T-helper 9 cell (primary cell): Measurements from ENCODE around the gene CYSTM1.
"Not testable (repeated sequence)": the region's sequence is repeated elsewhere in the genome, so short reads cannot be mapped to it uniquely, and the experiment has no call there.

Experiments
- DNase-seq: peaks from one replicate; pipeline ENCODE4 v3.0.0-alpha.2; 2020

Gene CYSTM1

GRCh38 chr5:140151144-140152021 is 23.6 kb upstream of the CYSTM1 start:
- no peak for DNase-seq

DNA sequence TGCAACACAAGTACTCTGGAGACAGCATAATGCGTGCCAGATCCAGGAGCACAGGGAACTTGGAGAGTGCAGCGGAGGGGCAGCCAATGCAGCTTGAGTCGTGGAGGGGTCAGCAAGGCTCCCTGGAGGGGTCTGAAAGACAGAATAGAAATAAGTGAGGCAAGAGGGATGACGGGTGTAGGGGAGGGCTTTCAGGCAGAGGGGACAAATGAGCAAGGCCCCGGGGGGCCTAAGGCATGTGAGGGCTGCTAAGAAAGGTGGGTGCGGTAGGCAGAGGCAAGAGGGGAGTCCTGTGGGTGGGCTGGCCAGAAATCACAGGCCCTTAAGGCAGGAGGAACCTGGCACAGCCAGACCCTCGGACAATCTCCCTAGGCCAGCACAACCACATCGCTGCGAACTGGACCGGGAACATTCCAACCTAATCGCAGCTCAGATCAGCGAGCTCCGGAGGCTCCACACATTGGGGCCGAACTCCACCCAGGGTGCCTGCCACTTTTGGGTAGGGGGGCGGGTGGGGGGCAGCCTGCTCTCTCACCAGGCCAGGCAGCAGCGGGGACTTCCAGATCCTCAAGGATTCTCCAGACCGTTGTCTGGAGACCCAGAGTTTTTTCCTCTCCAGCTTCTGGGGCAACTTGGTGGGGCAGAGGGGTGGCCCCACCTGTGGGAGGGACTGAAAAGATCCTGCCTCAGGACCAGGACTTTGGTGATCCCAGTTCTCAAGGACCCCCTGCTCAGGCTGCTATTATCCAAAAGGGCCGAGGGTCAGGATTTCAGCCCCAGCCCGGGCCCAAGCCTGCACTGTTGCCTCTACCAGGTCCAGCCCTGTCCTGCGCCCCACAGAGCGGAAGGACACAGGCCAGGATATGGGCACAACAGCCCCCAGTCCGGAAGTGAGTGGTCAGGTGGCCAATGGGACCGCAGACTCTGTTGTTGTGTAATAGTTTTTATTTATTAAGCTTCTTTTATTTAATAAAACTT is 22.7 kb upstream of the CYSTM1 start:
- DNase-seq, result no peak

- no peak for DNase-seq
Measured at GRCh38 chr5:140153255-140153654, 21.7 kb upstream of the CYSTM1 start.

DNA sequence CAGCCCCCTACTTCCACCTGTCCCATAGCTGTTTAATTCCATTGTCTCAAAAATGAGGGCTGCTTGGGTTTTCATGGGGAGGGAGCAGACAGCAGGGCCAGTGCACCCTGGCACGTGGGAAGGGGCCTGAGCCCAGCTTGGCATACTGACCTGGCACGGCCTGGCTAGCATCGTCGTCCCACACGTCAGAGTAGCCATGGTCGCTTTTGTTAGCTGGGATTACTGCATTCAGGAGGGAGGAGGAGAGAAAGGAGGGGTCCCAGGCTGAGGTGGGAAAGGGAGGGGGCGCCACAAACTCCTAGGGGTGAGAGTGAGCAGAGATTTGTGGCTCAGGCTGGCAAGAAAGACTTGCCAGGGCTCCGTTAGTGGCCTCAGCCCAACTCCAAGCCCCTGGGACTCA is 21.1 kb upstream of the CYSTM1 start:
- DNase-seq, result no peak

GRCh38 chr5:140154710-140155381 is 20.1 kb upstream of the CYSTM1 start:
- DNase-seq, result not testable (repeated sequence)

- DNase-seq, result peak; percentile 86
Measured at GRCh38 chr5:140157032-140157781, 17.8 kb upstream of the CYSTM1 start.

DNA sequence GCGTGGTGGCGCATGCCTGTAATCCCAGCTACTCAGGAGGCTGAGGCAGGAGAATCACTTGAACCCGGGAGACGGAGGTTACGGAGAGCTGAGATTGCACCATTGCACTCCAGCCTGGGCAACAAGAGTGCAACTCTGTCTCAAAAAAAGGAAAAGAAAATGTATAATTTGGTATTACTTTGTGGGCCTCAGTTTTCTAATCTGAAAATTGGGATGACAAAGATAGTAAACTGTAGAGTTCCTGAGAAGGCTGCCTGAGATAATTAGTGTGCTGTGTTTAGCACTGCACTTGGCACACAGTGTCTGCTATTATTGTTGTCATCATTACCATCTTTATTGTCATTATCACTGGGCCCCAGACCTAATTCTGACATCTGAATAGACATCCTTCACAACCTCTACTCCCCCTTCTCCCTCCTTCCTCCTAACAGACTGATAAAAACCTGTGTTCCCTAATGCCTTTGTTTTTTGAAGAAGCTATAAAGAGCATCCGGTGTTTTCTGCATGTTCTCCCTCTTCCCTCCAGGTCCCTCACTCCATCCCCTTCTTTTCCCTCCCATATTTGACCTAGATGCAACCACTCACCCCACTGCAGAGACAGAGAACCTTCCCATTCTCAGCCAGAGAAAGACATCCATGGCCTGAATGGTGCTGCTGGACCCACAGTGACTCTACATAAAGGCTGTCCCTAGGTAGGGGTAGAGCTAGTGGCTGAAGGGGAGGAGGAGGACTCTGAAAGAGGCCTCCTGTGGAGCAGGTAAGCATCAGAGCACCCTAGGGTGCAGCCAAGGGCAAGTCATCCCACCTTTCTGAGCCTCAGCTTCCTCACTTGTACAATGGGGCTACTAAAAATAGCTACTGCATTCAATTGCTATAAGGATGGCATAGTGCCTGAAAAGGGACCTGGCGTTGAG is 15.7 kb upstream of the CYSTM1 start:
- no peak for DNase-seq

DNA sequence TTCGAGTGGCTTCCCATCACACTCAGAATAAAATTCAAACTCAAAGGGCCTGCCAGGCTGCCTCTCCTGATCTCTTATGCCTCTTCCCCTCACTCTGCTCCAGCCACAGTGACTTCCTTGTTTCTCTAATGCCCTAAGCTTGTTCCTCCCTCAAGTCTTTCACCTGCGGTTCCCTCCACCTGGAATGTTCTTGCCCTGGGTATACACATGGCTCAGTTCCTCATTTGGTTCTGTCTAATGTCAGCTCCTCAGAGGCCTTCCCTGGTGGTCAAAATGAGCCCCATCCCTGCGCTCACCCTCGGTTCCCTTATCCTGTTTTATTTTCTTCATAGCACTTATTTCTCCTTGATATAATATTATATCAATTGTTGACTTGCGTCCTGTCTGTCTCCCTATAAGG is 12.7 kb upstream of the CYSTM1 start:
- no peak for DNase-seq

- no peak for DNase-seq
Measured at GRCh38 chr5:140162781-140163180, 12.2 kb upstream of the CYSTM1 start.

DNA sequence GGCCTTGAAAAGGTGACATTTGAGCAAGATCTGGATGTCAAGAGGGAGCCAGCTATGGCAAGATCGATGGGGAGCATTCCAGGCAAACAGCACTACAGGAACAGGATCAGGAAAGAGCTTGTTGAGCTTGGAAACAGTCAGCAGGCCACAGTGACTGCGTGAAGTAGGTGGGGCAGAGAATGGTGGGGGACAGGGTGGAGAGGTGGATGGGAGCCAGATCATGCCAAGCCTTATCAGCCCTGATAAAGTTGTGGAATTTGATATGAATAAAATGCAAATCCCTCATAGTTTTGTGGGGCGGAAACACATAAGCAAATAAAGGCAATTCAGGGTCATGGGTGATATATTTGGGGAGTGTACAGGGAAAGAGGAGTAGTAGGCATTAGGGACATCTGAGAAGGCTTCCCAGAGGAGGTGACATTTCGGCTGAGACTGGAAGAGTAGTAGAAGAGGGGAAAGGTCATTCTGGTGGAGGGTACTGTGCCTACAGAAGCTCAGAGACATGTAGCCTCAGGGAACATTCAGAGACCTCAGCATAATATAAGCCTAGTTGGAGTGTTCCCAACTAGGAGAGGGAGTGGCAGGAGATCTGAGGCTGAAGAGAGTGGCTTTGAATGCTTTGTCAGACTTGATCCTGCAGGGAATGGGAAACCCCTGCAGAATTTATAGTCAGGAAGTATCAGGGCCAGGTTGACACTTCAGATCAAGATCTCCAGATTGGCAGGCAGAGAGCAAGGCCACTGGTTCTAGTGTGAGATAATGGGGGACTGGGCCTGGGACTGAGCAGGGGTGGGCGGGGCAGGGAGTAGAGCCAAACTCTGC is 9.7 kb upstream of the CYSTM1 start:
- DNase-seq, result no peak

GRCh38 chr5:140165923-140166270 is 9.1 kb upstream of the CYSTM1 start:
- DNase-seq, result no peak

DNA sequence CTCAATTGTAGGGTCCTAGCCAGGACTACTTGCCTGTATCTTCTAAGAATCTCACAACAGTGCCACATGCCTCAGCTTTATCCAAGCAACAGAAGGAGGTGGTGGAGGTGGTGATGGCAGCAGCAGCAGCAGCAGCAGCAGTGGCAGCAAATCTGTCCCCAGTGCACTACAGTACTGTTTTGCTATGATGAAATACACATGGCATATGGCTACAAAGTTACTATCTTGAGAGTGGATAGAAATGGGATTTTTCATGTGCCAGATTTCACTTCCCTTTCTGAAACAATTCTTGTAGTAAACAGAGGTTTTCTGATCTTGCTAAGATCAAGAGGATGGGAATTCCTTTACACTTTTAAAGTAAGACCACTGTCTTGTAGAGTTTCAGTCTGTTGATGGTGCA is 8.1 kb upstream of the CYSTM1 start:
- DNase-seq, result no peak

DNA sequence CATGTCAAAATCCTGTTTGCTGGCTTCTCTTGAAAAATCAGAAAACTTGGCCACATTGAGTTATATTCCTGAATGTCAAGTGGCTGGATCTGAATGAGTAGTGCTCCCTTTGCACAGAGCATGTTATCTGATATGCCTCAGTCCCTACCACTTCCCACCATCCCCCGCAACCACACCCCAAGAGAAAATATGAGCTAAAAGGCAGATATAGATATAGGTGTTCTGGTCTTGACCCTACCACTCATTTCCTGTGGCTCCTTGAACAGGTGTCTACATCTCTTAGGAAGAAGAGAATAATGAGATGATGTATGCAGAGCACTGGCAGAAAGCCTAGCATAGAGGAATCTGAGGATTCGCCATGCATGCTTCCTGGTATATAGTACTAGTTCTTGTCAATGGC is 6.6 kb upstream of the CYSTM1 start:
- DNase-seq, result no peak

DNA sequence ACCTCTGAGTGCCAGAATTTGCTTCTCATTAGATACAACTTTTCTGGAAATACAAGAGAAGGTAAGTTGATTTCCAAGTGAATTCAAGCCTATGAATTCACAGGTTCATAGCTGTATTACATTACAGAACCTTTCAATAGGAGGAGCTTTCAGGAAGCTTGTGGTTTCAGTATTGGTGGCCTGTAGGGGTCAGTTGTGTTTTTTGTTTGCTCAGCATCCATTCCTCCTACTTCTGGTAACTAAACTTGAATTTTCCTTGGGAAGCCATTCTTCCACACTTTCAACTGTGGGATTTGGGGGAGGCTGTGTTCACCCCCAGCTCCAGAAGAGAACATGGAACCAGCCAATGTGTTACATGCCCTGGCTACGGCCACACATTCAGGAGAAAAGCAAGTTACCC is 5.6 kb upstream of the CYSTM1 start:
- no peak for DNase-seq

GRCh38 chr5:140172483-140172882 is 2.5 kb upstream of the CYSTM1 start:
- no peak for DNase-seq

GRCh38 chr5:140174014-140174413 is 974 bp upstream of the CYSTM1 start:
- DNase-seq, result no peak

DNA sequence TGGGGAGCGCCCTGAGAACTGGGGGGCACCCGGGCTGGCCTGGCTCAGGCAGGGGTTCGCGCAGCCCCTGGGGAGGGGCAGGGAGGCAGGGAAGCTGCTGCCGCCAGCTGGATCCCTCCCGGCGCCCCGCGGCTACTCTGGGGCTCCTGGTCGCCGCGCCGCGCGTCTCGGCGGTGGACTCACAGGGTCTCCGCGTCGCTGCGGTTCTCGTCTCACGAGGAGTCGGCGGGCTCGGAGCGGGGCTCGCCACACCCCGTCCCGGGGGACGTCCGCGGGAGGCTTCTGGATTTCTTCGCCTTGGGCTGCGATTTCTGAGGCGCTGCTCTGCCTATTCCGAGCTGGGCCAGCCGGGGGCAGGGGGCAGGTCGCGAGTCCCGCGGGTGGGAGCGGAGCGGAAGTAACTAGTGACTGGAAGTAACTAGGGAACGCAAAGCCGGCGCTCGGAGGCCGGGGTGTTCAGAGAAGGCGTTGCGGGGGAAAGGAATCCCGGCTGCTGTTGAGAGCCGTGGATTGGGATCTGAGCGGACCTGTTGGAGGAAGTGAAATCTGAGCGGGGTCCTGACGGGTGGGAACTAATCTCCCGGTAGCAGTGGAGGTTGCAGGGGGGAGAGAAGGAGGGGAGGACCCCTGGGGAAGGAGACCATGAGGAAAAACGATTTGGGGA is 511 bp downstream of the CYSTM1 start:
- DNase-seq, result peak; percentile 53

DNA sequence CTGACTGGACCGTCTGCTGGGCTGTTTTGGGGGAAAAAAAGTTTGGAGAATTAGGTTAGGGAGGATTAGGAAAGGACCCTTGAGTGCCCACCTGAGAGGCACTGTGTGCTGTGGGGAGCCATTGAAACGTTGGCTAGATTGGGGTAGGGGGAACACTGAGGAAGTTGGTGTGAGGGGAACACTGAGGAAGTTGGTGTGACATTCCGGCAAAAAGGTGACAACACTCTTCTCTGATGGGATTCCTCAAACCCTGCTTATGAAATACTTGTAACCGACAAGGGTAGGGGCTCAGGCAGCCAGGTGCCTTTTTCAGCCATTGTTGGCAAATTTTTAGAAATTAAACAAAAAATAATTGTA is 1.0 kb downstream of the CYSTM1 start:
- no peak for DNase-seq

GRCh38 chr5:140178086-140178410 is 3.1 kb downstream of the CYSTM1 start:
- DNase-seq, result no peak

GRCh38 chr5:140178482-140179116 is 3.6 kb downstream of the CYSTM1 start:
- DNase-seq, result no peak
